ENCODE data around the gene RFNG.

The RFNG gene

GRCh38 chr17:82092628-82092994 is 41.0 kb upstream of the RFNG start:
- no peaks in the 10 kb centered on the region for H3K27me3 Mint-ChIP-seq
- H3K4me1 Mint-ChIP-seq: peaks cover 13% of the 10 kb centered on the region
- no peaks in the 10 kb centered on the region for H3K9me3 Mint-ChIP-seq
- CTCF ChIA-PET: no interaction called here
- H3K36me3 Mint-ChIP-seq: peaks cover 20% of the 10 kb centered on the region
- no peak overlapping the region for H3K27ac Mint-ChIP-seq
- H3K4me3 Mint-ChIP-seq: no peak overlapping the region
- DNase-seq: no peak

GRCh38 chr17:82092094-82092586 is 40.5 kb upstream of the RFNG start:
- H3K36me3 Mint-ChIP-seq: peaks cover 20% of the 10 kb centered on the region
- H3K4me3 Mint-ChIP-seq: no peak overlapping the region
- no peaks in the 10 kb centered on the region for H3K9me3 Mint-ChIP-seq
- H3K27me3 Mint-ChIP-seq: no peaks in the 10 kb centered on the region
- CTCF ChIA-PET: no interaction called here
- H3K27ac Mint-ChIP-seq: no peak overlapping the region
- no peak for DNase-seq
- peaks cover 13% of the 10 kb centered on the region for H3K4me1 Mint-ChIP-seq

- CTCF ChIA-PET: no interaction called here
- no peak overlapping the region for H3K4me3 Mint-ChIP-seq
- no peaks in the 10 kb centered on the region for H3K9me3 Mint-ChIP-seq
- peaks cover 22% of the 10 kb centered on the region for H3K36me3 Mint-ChIP-seq
- H3K27ac Mint-ChIP-seq: no peak overlapping the region
- no peak for DNase-seq
- no peaks in the 10 kb centered on the region for H3K27me3 Mint-ChIP-seq
- H3K4me1 Mint-ChIP-seq: peaks cover 10% of the 10 kb centered on the region
These were observed 39.9 kb upstream of the RFNG start for GRCh38 chr17:82091264-82092066.

- H3K36me3 Mint-ChIP-seq: peaks cover 18% of the 10 kb centered on the region
- H3K4me1 Mint-ChIP-seq: peaks cover 4% of the 10 kb centered on the region
- H3K27me3 Mint-ChIP-seq: no peaks in the 10 kb centered on the region
- CTCF ChIA-PET: no interaction called here
- no peaks in the 10 kb centered on the region for H3K9me3 Mint-ChIP-seq
- no peak for DNase-seq
- no peak overlapping the region for H3K4me3 Mint-ChIP-seq
- H3K27ac Mint-ChIP-seq: no peak overlapping the region
These were observed 39.1 kb upstream of the RFNG start for GRCh38 chr17:82090549-82091263.

- no peak for DNase-seq
- Mint-ChIP-seq H3K4me3 (no peak overlapping the region), H3K36me3 (peaks cover 17% of the 10 kb centered on the region), H3K9me3 (no peaks in the 10 kb centered on the region), H3K27ac (no peak overlapping the region), H3K27me3 (no peaks in the 10 kb centered on the region), H3K4me1 (peaks cover 2% of the 10 kb centered on the region)
- CTCF ChIA-PET: no interaction called here
These were observed 38.3 kb upstream of the RFNG start for GRCh38 chr17:82089723-82090548.

- no peak for DNase-seq
- Mint-ChIP-seq H3K4me1 (peaks cover 2% of the 10 kb centered on the region), H3K4me3 (no peak overlapping the region), H3K9me3 (no peaks in the 10 kb centered on the region), H3K36me3 (peaks cover 21% of the 10 kb centered on the region), H3K27me3 (no peaks in the 10 kb centered on the region), H3K27ac (no peak overlapping the region)
- CTCF ChIA-PET: no interaction called here
These were observed 37.5 kb upstream of the RFNG start for GRCh38 chr17:82088838-82089722.

- Mint-ChIP-seq H3K4me1 (no peaks in the 10 kb centered on the region), H3K27me3 (no peaks in the 10 kb centered on the region), H3K27ac (no peak overlapping the region), H3K36me3 (peaks cover 22% of the 10 kb centered on the region), H3K9me3 (no peaks in the 10 kb centered on the region), H3K4me3 (no peak overlapping the region)
- CTCF ChIA-PET: interaction anchor here (0.6 kb wide), 1 partner anchor 123 kb away, joined by 3 read pairs; no protein-coding TSS in a partner anchor
- DNase-seq: no peak
These were observed 36.6 kb upstream of the RFNG start for GRCh38 chr17:82087961-82088837.

- peaks cover 24% of the 10 kb centered on the region for H3K36me3 Mint-ChIP-seq
- H3K27ac Mint-ChIP-seq: no peak overlapping the region
- no peaks in the 10 kb centered on the region for H3K4me1 Mint-ChIP-seq
- no peak overlapping the region for H3K4me3 Mint-ChIP-seq
- H3K27me3 Mint-ChIP-seq: no peaks in the 10 kb centered on the region
- DNase-seq: no peak
- CTCF ChIA-PET: no interaction called here
- no peaks in the 10 kb centered on the region for H3K9me3 Mint-ChIP-seq
These were observed 35.6 kb upstream of the RFNG start for GRCh38 chr17:82086941-82087906.

GRCh38 chr17:82085931-82086764 is 34.5 kb upstream of the RFNG start:
- Mint-ChIP-seq H3K36me3 (peaks cover 21% of the 10 kb centered on the region), H3K27ac (no peak overlapping the region), H3K4me1 (no peaks in the 10 kb centered on the region), H3K9me3 (no peaks in the 10 kb centered on the region), H3K27me3 (no peaks in the 10 kb centered on the region), H3K4me3 (no peak overlapping the region)
- DNase-seq: no peak
- CTCF ChIA-PET: no interaction called here

GRCh38 chr17:82085031-82085861 is 33.6 kb upstream of the RFNG start:
- no peaks in the 10 kb centered on the region for H3K4me1 Mint-ChIP-seq
- DNase-seq: no peak
- peaks cover 20% of the 10 kb centered on the region for H3K36me3 Mint-ChIP-seq
- no peak overlapping the region for H3K27ac Mint-ChIP-seq
- no peaks in the 10 kb centered on the region for H3K27me3 Mint-ChIP-seq
- no peaks in the 10 kb centered on the region for H3K9me3 Mint-ChIP-seq
- CTCF ChIA-PET: no interaction called here
- no peak overlapping the region for H3K4me3 Mint-ChIP-seq

Measured in activated naive CD4-positive, alpha-beta T cell treated with anti-CD3 and anti-CD28 coated beads, Interleukin-2, amount 10 ng/mL, durations not matched to agents 7 days and 5 days (primary cell).